H1 (cell line): ENCODE data around the gene TMPRSS13. TPM values are rescaled to one million over a fixed set of nuclear protein-coding genes. Genes with fewer than 3 reads are reported as not detected.

Experiments
- CTCF ChIA-PET: fragments of 300-600 bp; sonication (Branson Sonifier 250); formaldehyde crosslinking; loops from one replicate; lab custom pipeline; 2021; ENCODE audit not compliant: partially characterized antibody; lab: Charles Lee
- POLR2A ChIA-PET: fragments of 300-600 bp; sonication (Branson Sonifier 250); formaldehyde crosslinking; loops from one replicate; lab custom pipeline; 2021; ENCODE audit warnings: inconsistent platforms; ENCODE audit not compliant: partially characterized antibody; lab: Charles Lee
- DNase-seq, 2 experiments: peaks; one replicate each; pipeline versions ENCODE4 v3.0.0 to v3.0.0-alpha.2; 2010 to 2022; ENCODE audit warnings: low spot score in 2 of 2, low read depth in 1 of 2, mixed read lengths in 1 of 2
- FAIRE-seq: peaks from 2 replicates; lab custom pipeline; 2011; peaks lifted over from hg19 to GRCh38; lab: Jason Lieb, UNC
- H2AFZ ChIP-seq: 2 replicates; pipeline ENCODE4 v1.8.1; 2012; ENCODE audit warnings: low read length, inconsistent platforms
- H2AK5ac ChIP-seq: 2 replicates; pipeline ENCODE4 v1.6.1; 2013; ENCODE audit warnings: low read depth, low read length
- H2BK120ac ChIP-seq: replicated peaks from 2 replicates; pipeline ENCODE3; 2013; ENCODE audit warnings: low read depth, low read length, inconsistent platforms
- H2BK12ac ChIP-seq: 2 replicates; pipeline ENCODE4 v1.6.1; 2013; ENCODE audit warnings: low read depth, low read length
- H2BK15ac ChIP-seq: 2 replicates; pipeline ENCODE4 v1.6.1; 2013; ENCODE audit warnings: low read length
- H2BK20ac ChIP-seq: 2 replicates; pipeline ENCODE4 v1.6.1; 2013; ENCODE audit warnings: low read length
- H2BK5ac ChIP-seq: 2 replicates; pipeline ENCODE4 v1.6.1; 2013; ENCODE audit warnings: low read depth, low read length
- H3K14ac ChIP-seq: 2 replicates; pipeline ENCODE4 v1.6.1; 2013; ENCODE audit warnings: inconsistent platforms; ENCODE audit not compliant: insufficient read length
- H3K18ac ChIP-seq: 2 replicates; pipeline ENCODE4 v1.6.1; 2013; ENCODE audit warnings: low read length; ENCODE audit errors: extremely low read depth
- H3K23ac ChIP-seq: 2 replicates; pipeline ENCODE4 v1.6.1; 2013; ENCODE audit warnings: inconsistent platforms; ENCODE audit not compliant: insufficient read length
- H3K23me2 ChIP-seq: 2 replicates; pipeline ENCODE4 v1.6.1; 2013; ENCODE audit warnings: low read depth, low read length
- H3K27ac ChIP-seq: 2 replicates; pipeline ENCODE4 v1.6.1; 2011; ENCODE audit warnings: low read depth, low read length, inconsistent platforms
- H3K27me3 ChIP-seq, 4 experiments: replicated peaks in 1 of 4; 1 replicate in 1 of 4; 2 replicates in 3 of 4; pipeline versions ENCODE4 v1.6.1 to v1.8.1; 2011 to 2013; ENCODE audit warnings: low read length in 3 of 4, mild to moderate bottlenecking in 3 of 4, inconsistent platforms in 2 of 4, mixed read lengths in 2 of 4, moderate library complexity in 1 of 4; ENCODE audit not compliant: control insufficient read depth in 3 of 4, insufficient read depth in 3 of 4; ENCODE audit errors: extremely low read depth in 1 of 4
- H3K36me3 ChIP-seq, 4 experiments: 2 replicates each; pipeline versions ENCODE4 v1.6.1 to v1.8.1; 2011 to 2013; ENCODE audit warnings: mild to moderate bottlenecking in 4 of 4, low read length in 3 of 4, moderate library complexity in 2 of 4, control low read depth in 1 of 4, inconsistent platforms in 1 of 4; ENCODE audit not compliant: insufficient read depth in 4 of 4, control insufficient read depth in 2 of 4
- H3K4ac ChIP-seq: replicated peaks from 2 replicates; pipeline ENCODE3; 2013; ENCODE audit warnings: low read length, low read depth, mixed read lengths, inconsistent platforms; ENCODE audit not compliant: insufficient read length
- H3K4me1 ChIP-seq, 4 experiments: replicated peaks in 1 of 4; 1 replicate in 1 of 4; 2 replicates in 3 of 4; pipeline versions ENCODE4 v1.6.1 to v1.8.1; 2011 to 2013; ENCODE audit warnings: low read length in 3 of 4, inconsistent platforms in 2 of 4, mixed read lengths in 1 of 4; ENCODE audit not compliant: insufficient read depth in 4 of 4, control insufficient read depth in 3 of 4
- H3K4me2 ChIP-seq, 2 experiments: 2 replicates each; pipeline versions ENCODE4 v1.6.1 to v1.8.1; 2011 to 2013; ENCODE audit warnings: low read depth in 2 of 2, low read length in 2 of 2, control low read depth in 1 of 2, inconsistent platforms in 1 of 2, mild to moderate bottlenecking in 1 of 2; ENCODE audit not compliant: insufficient read depth in 1 of 2
- H3K4me3 ChIP-seq, 4 experiments: fragments of 200-600, 300-600 bp in 1 of 4; sonication (generic), shearing (Covaris generic), sonication (Bioruptor Twin) in 1 of 4; 2 replicates each; pipeline versions ENCODE4 v1.5.1 to v1.8.1; 2011 to 2016; ENCODE audit warnings: low read length in 4 of 4, low read depth in 3 of 4, control low read depth in 2 of 4, inconsistent platforms in 2 of 4, mild to moderate bottlenecking in 2 of 4, mixed read lengths in 1 of 4, moderate library complexity in 1 of 4; ENCODE audit not compliant: insufficient read depth in 2 of 4; ENCODE audit errors: extremely low read depth in 1 of 4
- H3K56ac ChIP-seq: replicated peaks from 2 replicates; pipeline ENCODE3; 2013; ENCODE audit warnings: low read depth, mild to moderate bottlenecking, mixed read lengths, low read length, inconsistent platforms; ENCODE audit not compliant: insufficient read length
- H3K79me1 ChIP-seq: 2 replicates; pipeline ENCODE4 v1.6.1; 2013; ENCODE audit warnings: low read depth, low read length, control low read depth
- H3K79me2 ChIP-seq, 2 experiments: 2 replicates each; pipeline versions ENCODE4 v1.6.1 to v1.8.1; 2012 to 2013; ENCODE audit warnings: low read length in 2 of 2, mild to moderate bottlenecking in 2 of 2, inconsistent platforms in 1 of 2; ENCODE audit not compliant: insufficient read depth in 2 of 2, control insufficient read depth in 1 of 2
- H3K9ac ChIP-seq, 4 experiments: replicated peaks in 1 of 4; 1 replicate in 1 of 4; 2 replicates in 3 of 4; pipeline versions ENCODE4 v1.6.1 to v1.8.1; 2011 to 2013; ENCODE audit warnings: low read depth in 3 of 4, low read length in 3 of 4, control low read depth in 2 of 4, mild to moderate bottlenecking in 2 of 4, moderate library complexity in 2 of 4, inconsistent platforms in 1 of 4; ENCODE audit errors: extremely low read depth in 1 of 4
- H3K9me3 ChIP-seq, 2 experiments: 2 replicates each; pipeline versions ENCODE4 v1.6.1 to v1.8.1; 2012 to 2013; ENCODE audit warnings: mild to moderate bottlenecking in 2 of 2, moderate library complexity in 2 of 2, control low read depth in 1 of 2, inconsistent platforms in 1 of 2, low read depth in 1 of 2, low read length in 1 of 2, mixed read lengths in 1 of 2; ENCODE audit not compliant: insufficient read depth in 2 of 2
- H4K20me1 ChIP-seq, 2 experiments: replicated peaks in 1 of 2; 2 replicates each; pipeline versions ENCODE3 to v1.8.1; 2011 to 2013; ENCODE audit warnings: inconsistent platforms in 2 of 2, low read length in 2 of 2, mild to moderate bottlenecking in 1 of 2; ENCODE audit not compliant: insufficient read depth in 2 of 2, control insufficient read depth in 1 of 2
- H4K5ac ChIP-seq: 2 replicates; pipeline ENCODE4 v1.6.1; 2013; ENCODE audit warnings: low read length, low read depth, mixed read lengths, inconsistent platforms; ENCODE audit not compliant: insufficient read length
- H4K8ac ChIP-seq: 2 replicates; pipeline ENCODE4 v1.8.0; 2013; ENCODE audit warnings: mild to moderate bottlenecking, moderate library complexity, low read length, inconsistent platforms; ENCODE audit not compliant: insufficient read depth; ENCODE audit errors: extremely low read depth
- H4K91ac ChIP-seq: replicated peaks from 2 replicates; pipeline ENCODE3; 2013; ENCODE audit warnings: low read length, mixed read lengths, inconsistent platforms; ENCODE audit not compliant: insufficient read length
- CBX5 ChIP-seq: fragments of 300-800, 300-1000 bp; sonication (generic); IDR thresholded peaks from 2 replicates; pipeline ENCODE4 v1.7.1; 2016; ENCODE audit warnings: antibody characterized with exemption, low read length, low read depth
- EP300 ChIP-seq, 2 experiments: IDR thresholded peaks; 1 replicate in 1 of 2; 2 replicates in 1 of 2; pipeline ENCODE4 v1.6.1; 2011 to 2012; ENCODE audit warnings: low read depth in 2 of 2, low read length in 2 of 2, mild to moderate bottlenecking in 2 of 2, borderline replicate concordance in 1 of 2, inconsistent platforms in 1 of 2, moderate library complexity in 1 of 2
- SIN3A ChIP-seq, 2 experiments: IDR thresholded peaks in 1 of 2; conservative IDR thresholded peaks in 1 of 2; 2 replicates each; pipeline ENCODE4 v1.6.1; 2011 to 2012; ENCODE audit warnings: low read length in 2 of 2, improper control_type of control experiment in 1 of 2, low read depth in 1 of 2, mild to moderate bottlenecking in 1 of 2
- SIRT6 ChIP-seq: IDR thresholded peaks from one replicate; pipeline ENCODE4 v1.7.1; 2012; ENCODE audit warnings: low read length, inconsistent platforms
- SP1 ChIP-seq: IDR thresholded peaks from 2 replicates; pipeline ENCODE4 v1.6.1; 2011; ENCODE audit warnings: low read depth, low read length
- TEAD4 ChIP-seq: IDR thresholded peaks from 2 replicates; pipeline ENCODE4 v1.6.1; 2012; ENCODE audit warnings: low read depth, low read length, inconsistent platforms, mixed read lengths
- USF2 ChIP-seq: IDR thresholded peaks from 2 replicates; pipeline ENCODE4 v1.6.1; 2011; ENCODE audit warnings: low read length, improper control_type of control experiment
- WGBS, 2 experiments: shearing (Covaris generic) in 1 of 2; methylation state at CpG; one replicate each; pipeline versions ENCODE4 v1.1.6 to v1.1.7; 2013 to 2015; ENCODE audit warnings: low lambda C conversion rate in 2 of 2, mixed read lengths in 2 of 2, inconsistent platforms in 1 of 2, low coverage in 1 of 2, missing lambda C conversion rate in 1 of 2; ENCODE audit not compliant: insufficient replicate concordance in 2 of 2, insufficient coverage in 1 of 2, insufficient read length in 1 of 2; ENCODE audit errors: extremely low coverage in 1 of 2, missing lambda C conversion rate in 1 of 2; 5-methylcytosine and 5-hydroxymethylcytosine counted together
- polyA plus RNA-seq, 7 experiments: library from polyadenylated mRNA; depleted of rRNA in 3 of 7; stranded (reverse) in 5 of 7; unstranded in 2 of 7; fragments of >200 nt in 5 of 7; fragments of 200-250 nt in 2 of 7; gene quantifications; 1 replicate in 5 of 7; 2 replicates in 1 of 7; 4 replicates in 1 of 7; pipeline versions ENCODE4 v1.2.1 to v1.2.3, GENCODE V29; 2011 to 2013; ENCODE audit warnings: missing spikeins in 2 of 7, mixed read lengths in 2 of 7
- total RNA-seq: library from RNA; stranded (reverse); fragmentation: NEBNext Ultra II Directional; extraction: Animal tissue kit (Norgen Biotek cat#: 25700); gene quantifications from 2 replicates; pipeline ENCODE4 v1.2.1, GENCODE V29; 2021

TMPRSS13 gene
- total and polyA plus RNA-seq, 2 of the 8 experiments (the other 6 are each of a cell fraction or from before 2014, with no cell fraction given): 0.61 to 0.79 TPM

GRCh38 chr11:117866526-117866925 is 62.7 kb downstream of the TMPRSS13 start:
- peaks cover 7 to 28% (median 21%) of the 10 kb centered on the region in 4 experiments for H3K4me1 ChIP-seq
- H3K27ac ChIP-seq: no peak overlapping the region
- H3K56ac ChIP-seq: no peak overlapping the region
- no peak overlapping the region for H3K4me3 ChIP-seq
- H3K23ac ChIP-seq: no peak overlapping the region
- no peak overlapping the region for H2BK120ac ChIP-seq
- POLR2A ChIA-PET: no interaction called here
- H3K79me1 ChIP-seq: peaks cover 7% of the 10 kb centered on the region
- no peak overlapping the region for H3K9ac ChIP-seq
- H2BK15ac ChIP-seq: no peak overlapping the region
- H2BK12ac ChIP-seq: no peak overlapping the region
- peak in 1 of 2 experiments; percentile 30 for DNase-seq
- H3K14ac ChIP-seq: no peak overlapping the region
- TF ChIP-seq CBX5 (no peak), SIRT6 (no peak), SIN3A (conservative IDR thresholded peaks at IDR 0.05 in 1 of 2, IDR thresholded peaks at IDR 0.05 in 1 of 2; ENCODE audit: low read depth in 1 of 2, low read length in 2 of 2) (no peak), USF2 (no peak), SP1 (no peak), EP300 (IDR thresholded peaks at IDR 0.05; ENCODE audit: borderline replicate concordance in 1 of 2, low read depth in 2 of 2, low read length in 2 of 2) (no peak), TEAD4 (no peak)
- H2AFZ ChIP-seq: no peak overlapping the region
- H4K8ac ChIP-seq: no peak overlapping the region
- H3K9me3 ChIP-seq: no peaks in the 10 kb centered on the region
- no peak overlapping the region for H2BK20ac ChIP-seq
- FAIRE-seq: no peak
- CTCF ChIA-PET: interaction anchor here (0.8 to 3.7 kb wide), 5 partner anchors 22 to 423 kb away, joined by 3 to 24 read pairs (median 3); no protein-coding TSS in a partner anchor
- no peaks in the 10 kb centered on the region for H3K27me3 ChIP-seq
- 91% methylated on average over 5 of the region's 5 CpGs; no CpG with 5 or more reads in 1 of the 2 experiments for WGBS, 2 experiments
- no peak overlapping the region for H4K5ac ChIP-seq
- no peak overlapping the region for H3K18ac ChIP-seq
- no peak overlapping the region for H3K4me2 ChIP-seq
- no peak overlapping the region for H4K91ac ChIP-seq
- peaks cover 15 to 16% of the 10 kb centered on the region in 2 experiments for H4K20me1 ChIP-seq
- no peaks in the 10 kb centered on the region for H3K23me2 ChIP-seq
- H2AK5ac ChIP-seq: no peak overlapping the region
- no peak overlapping the region for H3K4ac ChIP-seq
- peaks cover 0 to 39% of the 10 kb centered on the region in 2 experiments; a peak in 2 of 4 replicates for H3K79me2 ChIP-seq
- no peak overlapping the region for H2BK5ac ChIP-seq
- no peaks in the 10 kb centered on the region for H3K36me3 ChIP-seq
